Transverse colon (tissue), 4 donors: ENCODE data around the gene DNAJB13.

Experiments
- EP300 ChIP-seq: sonication (generic); formaldehyde crosslinking; IDR thresholded peaks from one replicate; pipeline ENCODE4 v1.6.1; 2017; ENCODE audit warnings: antibody characterized with exemption, low read depth
- POLR2A ChIP-seq: fragments of 450-650 bp; IDR thresholded peaks from one replicate; pipeline ENCODE4 v1.6.1; 2016; ENCODE audit warnings: antibody characterized with exemption, mild to moderate bottlenecking, moderate library complexity
- POLR2AphosphoS5 ChIP-seq, 3 donors: sonication (generic); formaldehyde crosslinking; IDR thresholded peaks; one replicate each; pipeline ENCODE4 v1.6.1; 2016; ENCODE audit warnings: antibody characterized with exemption in 3 of 3
- TF ChIP-seq, protein P1 (sequence below), 5 experiments: fragments of 200-600 bp in 3 of 5; fragments of 450-650 bp in 2 of 5; sonication (generic) in 3 of 5; IDR thresholded peaks; 1 replicate in 2 of 5; 2 replicates in 3 of 5; pipeline ENCODE4 v1.5.1; 2016 to 2017; ENCODE audit warnings: antibody characterized with exemption in 5 of 5, inconsistent platforms in 3 of 5, mild to moderate bottlenecking in 2 of 5, moderate library complexity in 1 of 5

DNA sequence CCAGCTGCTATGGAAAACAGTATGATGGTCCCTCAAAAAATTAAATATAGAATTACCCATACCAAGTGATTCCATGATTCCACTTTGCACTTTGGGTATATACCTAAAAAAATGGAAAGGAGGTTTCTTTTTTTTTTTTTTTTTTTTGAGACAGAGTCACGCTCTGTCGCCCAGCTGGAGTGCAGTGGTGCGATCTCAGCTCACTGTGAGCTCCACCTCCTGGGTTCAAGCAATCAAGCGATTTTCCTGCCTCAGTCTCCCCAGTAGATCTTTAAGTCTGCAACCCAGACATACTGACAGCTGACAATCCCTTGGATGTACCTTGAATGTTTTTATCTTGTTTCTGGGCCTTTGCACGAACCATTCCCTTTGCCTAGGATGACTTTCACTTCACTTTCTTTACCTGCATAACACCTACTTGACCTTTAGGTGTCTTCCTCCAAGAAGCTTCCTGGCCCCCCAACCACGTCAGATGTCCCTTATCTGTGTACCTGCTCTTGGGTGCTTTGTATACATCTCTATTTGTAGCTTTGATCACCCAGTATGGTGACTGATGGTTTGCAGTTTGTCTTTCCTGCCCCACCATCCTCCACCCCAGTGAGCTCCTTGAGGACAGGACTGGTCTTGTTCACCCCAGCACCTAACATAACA, 46.4 kb downstream of the DNAJB13 start:
- TF ChIP-seq, protein P1, sequence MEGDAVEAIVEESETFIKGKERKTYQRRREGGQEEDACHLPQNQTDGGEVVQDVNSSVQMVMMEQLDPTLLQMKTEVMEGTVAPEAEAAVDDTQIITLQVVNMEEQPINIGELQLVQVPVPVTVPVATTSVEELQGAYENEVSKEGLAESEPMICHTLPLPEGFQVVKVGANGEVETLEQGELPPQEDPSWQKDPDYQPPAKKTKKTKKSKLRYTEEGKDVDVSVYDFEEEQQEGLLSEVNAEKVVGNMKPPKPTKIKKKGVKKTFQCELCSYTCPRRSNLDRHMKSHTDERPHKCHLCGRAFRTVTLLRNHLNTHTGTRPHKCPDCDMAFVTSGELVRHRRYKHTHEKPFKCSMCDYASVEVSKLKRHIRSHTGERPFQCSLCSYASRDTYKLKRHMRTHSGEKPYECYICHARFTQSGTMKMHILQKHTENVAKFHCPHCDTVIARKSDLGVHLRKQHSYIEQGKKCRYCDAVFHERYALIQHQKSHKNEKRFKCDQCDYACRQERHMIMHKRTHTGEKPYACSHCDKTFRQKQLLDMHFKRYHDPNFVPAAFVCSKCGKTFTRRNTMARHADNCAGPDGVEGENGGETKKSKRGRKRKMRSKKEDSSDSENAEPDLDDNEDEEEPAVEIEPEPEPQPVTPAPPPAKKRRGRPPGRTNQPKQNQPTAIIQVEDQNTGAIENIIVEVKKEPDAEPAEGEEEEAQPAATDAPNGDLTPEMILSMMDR (IDR thresholded peaks at IDR 0.05): no peak
- TF ChIP-seq POLR2A (no peak), POLR2AphosphoS5 (IDR thresholded peaks at IDR 0.05) (no peak), EP300 (no peak)
